ENCODE data around the gene HECTD1.
A peak's percentile ranks its signal among the peaks of the same experiment; 100 is the strongest.
"Not testable (repeated sequence)": the region's sequence is repeated elsewhere in the genome, so short reads cannot be mapped to it uniquely, and the experiment has no call there.

Gene HECTD1

DNA sequence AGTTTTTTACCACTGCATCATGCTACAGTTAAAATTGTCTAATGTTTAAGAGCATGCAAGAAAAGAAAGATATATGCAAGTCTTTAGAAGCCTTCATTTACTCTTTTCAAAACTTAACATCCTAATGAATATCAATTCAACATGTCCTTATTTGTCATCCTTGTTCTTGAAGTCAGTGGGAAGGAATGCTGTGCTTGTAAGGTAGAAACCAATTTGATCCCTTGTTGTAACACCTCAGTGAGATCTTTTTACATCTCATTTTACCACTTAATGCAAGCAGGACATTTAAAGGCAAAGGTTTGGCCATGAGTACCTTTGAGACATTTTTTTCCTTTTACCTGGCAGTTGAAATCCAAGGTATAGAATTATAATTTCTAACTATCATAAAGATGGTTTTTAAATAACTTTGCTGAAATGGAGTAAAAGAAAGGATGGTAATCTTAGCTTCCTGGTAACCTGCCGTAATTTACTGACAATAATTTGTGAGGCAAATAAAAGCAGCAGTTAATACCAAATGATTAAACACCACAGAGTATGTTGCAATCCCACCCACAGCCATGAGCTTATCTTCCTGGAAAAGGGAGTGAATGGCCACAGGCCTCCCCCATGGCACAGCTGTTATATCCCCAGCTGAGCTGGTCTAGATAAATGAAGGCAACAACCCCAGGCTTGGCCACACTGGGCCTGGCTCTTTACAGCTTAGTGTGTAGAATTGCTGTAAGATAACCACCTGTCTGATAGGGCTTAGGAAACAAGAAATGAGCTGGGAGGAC, 148.3 kb downstream of the HECTD1 start:
- TF ChIP-seq, protein P1, sequence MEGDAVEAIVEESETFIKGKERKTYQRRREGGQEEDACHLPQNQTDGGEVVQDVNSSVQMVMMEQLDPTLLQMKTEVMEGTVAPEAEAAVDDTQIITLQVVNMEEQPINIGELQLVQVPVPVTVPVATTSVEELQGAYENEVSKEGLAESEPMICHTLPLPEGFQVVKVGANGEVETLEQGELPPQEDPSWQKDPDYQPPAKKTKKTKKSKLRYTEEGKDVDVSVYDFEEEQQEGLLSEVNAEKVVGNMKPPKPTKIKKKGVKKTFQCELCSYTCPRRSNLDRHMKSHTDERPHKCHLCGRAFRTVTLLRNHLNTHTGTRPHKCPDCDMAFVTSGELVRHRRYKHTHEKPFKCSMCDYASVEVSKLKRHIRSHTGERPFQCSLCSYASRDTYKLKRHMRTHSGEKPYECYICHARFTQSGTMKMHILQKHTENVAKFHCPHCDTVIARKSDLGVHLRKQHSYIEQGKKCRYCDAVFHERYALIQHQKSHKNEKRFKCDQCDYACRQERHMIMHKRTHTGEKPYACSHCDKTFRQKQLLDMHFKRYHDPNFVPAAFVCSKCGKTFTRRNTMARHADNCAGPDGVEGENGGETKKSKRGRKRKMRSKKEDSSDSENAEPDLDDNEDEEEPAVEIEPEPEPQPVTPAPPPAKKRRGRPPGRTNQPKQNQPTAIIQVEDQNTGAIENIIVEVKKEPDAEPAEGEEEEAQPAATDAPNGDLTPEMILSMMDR (IDR thresholded peaks at IDR 0.05; ENCODE audit: insufficient read depth, low read length) = no peak
- no peak for TF ChIP-seq SPI1 (IDR thresholded peaks at IDR 0.05; ENCODE audit: borderline replicate concordance, low read depth)
- TF ChIP-seq POLR2AphosphoS5 (IDR thresholded peaks at IDR 0.05; ENCODE audit: low read depth) = peak; percentile 99
- peak; percentile 26 for TF ChIP-seq REST (IDR thresholded peaks at IDR 0.05; ENCODE audit: insufficient replicate concordance, low read depth)
- 0 out of 2 replicates have a peak, but pooled peaks have one; percentile 10 for TF ChIP-seq GABPA (IDR thresholded peaks at IDR 0.05; ENCODE audit: low read depth)
- DNase-seq (ENCODE audit: low read depth in 1 of 2, low spot score in 1 of 2) = peak; percentile 43 to 83
- Histone ChIP-seq H3K27me3 (ENCODE audit: insufficient read depth, poor library complexity, severe bottlenecking) (no peaks in the 10 kb centered on the region), H3K4me3 (replicated peaks; ENCODE audit: insufficient read depth, low read length) (no peak overlapping the region), H3K27ac (replicated peaks) (no peak overlapping the region)

GRCh38 chr14:31057701-31058364, 149.8 kb downstream of the HECTD1 start:
- H3K4me3 ChIP-seq (replicated peaks; ENCODE audit: insufficient read depth, low read length) = no peak overlapping the region
- H3K27me3 ChIP-seq (ENCODE audit: insufficient read depth, poor library complexity, severe bottlenecking) = no peaks in the 10 kb centered on the region
- DNase-seq (ENCODE audit: low read depth in 1 of 2, low spot score in 1 of 2) = no peak
- TF ChIP-seq SPI1 (IDR thresholded peaks at IDR 0.05; ENCODE audit: borderline replicate concordance, low read depth) (no peak), POLR2AphosphoS5 (IDR thresholded peaks at IDR 0.05; ENCODE audit: low read depth) (no peak), REST (IDR thresholded peaks at IDR 0.05; ENCODE audit: insufficient replicate concordance, low read depth) (no peak), GABPA (IDR thresholded peaks at IDR 0.05; ENCODE audit: low read depth) (no peak)
- TF ChIP-seq, protein P1 (IDR thresholded peaks at IDR 0.05; ENCODE audit: insufficient read depth, low read length) = no peak
- no peak overlapping the region for H3K27ac ChIP-seq (replicated peaks)

GRCh38 chr14:31057035-31057434, 150.6 kb downstream of the HECTD1 start:
- no peak for TF ChIP-seq POLR2AphosphoS5 (IDR thresholded peaks at IDR 0.05; ENCODE audit: low read depth)
- TF ChIP-seq SPI1 (IDR thresholded peaks at IDR 0.05; ENCODE audit: borderline replicate concordance, low read depth) = no peak
- no peak for TF ChIP-seq GABPA (IDR thresholded peaks at IDR 0.05; ENCODE audit: low read depth)
- TF ChIP-seq, protein P1 (IDR thresholded peaks at IDR 0.05; ENCODE audit: insufficient read depth, low read length) = no peak
- TF ChIP-seq REST (IDR thresholded peaks at IDR 0.05; ENCODE audit: insufficient replicate concordance, low read depth) = no peak

DNA sequence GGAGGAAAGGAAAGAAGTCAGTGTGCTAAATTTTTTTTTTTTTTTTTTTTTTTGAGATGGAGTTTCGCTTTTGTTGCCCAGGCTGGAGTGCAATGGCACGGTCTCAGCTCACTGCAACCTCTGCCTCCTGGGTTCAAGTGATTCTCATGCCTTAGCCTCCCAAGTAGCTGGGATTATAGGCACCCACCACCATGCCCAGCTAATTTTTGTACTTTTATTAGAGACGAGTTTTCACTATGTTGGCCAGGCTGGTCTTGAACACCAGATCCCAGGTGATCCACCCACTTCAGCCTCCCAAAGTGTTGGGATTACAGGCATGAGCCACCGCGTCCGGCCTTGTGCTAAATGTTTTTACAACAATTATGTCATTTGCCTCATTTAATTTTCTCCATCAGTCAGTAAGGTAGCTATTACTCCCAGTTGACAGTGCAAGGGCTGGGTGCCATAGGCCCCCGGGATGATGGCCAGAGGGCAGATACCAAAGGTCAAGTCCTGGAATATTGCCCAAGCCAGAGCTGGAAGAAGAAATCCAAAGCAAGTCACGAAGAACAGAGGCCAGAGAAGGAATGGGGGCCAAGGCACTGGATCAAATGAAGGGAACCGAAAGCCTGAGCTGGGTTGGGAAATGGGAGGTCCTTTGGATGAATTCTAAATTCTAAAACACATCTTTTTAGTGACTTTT, 154.5 kb downstream of the HECTD1 start:
- not testable (repeated sequence) for DNase-seq (ENCODE audit: low read depth in 1 of 2, low spot score in 1 of 2); H3K4me3 ChIP-seq (replicated peaks; ENCODE audit: insufficient read depth, low read length); H3K27me3 ChIP-seq (ENCODE audit: insufficient read depth, poor library complexity, severe bottlenecking); H3K27ac ChIP-seq (replicated peaks)

More at GRCh38 chr14:31057035-31057434, 150.6 kb downstream of the HECTD1 start:
- H3K27ac ChIP-seq (replicated peaks) = no peak overlapping the region
- H3K27me3 ChIP-seq (ENCODE audit: insufficient read depth, poor library complexity, severe bottlenecking) = no peaks in the 10 kb centered on the region
- DNase-seq (ENCODE audit: low read depth in 1 of 2, low spot score in 1 of 2) = no peak
- H3K4me3 ChIP-seq (replicated peaks; ENCODE audit: insufficient read depth, low read length) = no peak overlapping the region

Data from HL-60 (cell line).